Measurements from ENCODE around the gene SIRT4. TPM values are rescaled to one million over a fixed set of nuclear protein-coding genes. Genes with fewer than 3 reads are reported as not detected.

Gene SIRT4
- total RNA-seq, 1 donor from 2014 or later: 10.2 TPM

DNA sequence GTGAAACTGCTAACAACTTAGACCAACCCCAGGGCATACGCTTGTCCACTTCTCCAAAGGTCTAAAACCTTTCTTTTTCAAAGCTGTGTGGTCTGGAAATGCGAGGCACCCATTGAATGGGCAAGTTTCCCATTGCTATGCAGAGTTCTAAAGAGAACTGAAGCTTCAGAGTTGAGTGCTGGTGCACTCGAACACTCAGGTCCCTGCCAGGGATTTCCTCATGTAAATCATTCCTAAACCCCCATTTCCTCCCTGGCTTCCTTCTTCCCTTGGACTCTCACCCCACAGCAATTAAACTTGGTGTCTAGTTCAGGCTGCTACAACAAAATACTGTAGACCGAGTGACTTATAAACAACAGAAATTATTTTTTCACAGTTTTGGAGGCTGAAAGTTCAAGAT, 34.4 kb upstream of the SIRT4 start:
- ATAC-seq (no peak), DNase-seq (no peak)
- intact Hi-C loops (cut with micrococcal nuclease): loop anchor here (2.0 kb wide), 1 partner anchor 41 kb away; no protein-coding TSS in a partner anchor

DNA sequence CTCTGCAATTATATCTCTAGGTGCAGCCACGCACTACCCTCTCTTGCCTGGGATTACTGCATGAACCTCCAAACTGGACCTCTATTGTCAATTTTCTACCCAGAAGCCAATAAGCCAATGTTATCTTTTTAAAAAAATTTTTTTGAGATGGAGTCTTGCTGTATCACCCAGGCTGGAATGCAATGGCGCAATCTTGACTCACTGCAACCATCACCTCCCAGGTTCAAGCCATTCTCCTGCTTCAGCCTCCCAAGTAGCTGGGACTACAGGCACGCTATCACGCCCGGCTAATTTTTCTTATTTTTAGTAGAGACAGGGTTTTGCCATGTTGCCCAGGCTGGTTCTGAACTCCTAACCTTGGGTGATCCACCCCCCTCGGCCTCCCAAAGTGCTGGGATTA, 25.4 kb upstream of the SIRT4 start:
- ATAC-seq: no peak
- intact Hi-C loops (cut with micrococcal nuclease): no loop called here
- no peak for DNase-seq

DNA sequence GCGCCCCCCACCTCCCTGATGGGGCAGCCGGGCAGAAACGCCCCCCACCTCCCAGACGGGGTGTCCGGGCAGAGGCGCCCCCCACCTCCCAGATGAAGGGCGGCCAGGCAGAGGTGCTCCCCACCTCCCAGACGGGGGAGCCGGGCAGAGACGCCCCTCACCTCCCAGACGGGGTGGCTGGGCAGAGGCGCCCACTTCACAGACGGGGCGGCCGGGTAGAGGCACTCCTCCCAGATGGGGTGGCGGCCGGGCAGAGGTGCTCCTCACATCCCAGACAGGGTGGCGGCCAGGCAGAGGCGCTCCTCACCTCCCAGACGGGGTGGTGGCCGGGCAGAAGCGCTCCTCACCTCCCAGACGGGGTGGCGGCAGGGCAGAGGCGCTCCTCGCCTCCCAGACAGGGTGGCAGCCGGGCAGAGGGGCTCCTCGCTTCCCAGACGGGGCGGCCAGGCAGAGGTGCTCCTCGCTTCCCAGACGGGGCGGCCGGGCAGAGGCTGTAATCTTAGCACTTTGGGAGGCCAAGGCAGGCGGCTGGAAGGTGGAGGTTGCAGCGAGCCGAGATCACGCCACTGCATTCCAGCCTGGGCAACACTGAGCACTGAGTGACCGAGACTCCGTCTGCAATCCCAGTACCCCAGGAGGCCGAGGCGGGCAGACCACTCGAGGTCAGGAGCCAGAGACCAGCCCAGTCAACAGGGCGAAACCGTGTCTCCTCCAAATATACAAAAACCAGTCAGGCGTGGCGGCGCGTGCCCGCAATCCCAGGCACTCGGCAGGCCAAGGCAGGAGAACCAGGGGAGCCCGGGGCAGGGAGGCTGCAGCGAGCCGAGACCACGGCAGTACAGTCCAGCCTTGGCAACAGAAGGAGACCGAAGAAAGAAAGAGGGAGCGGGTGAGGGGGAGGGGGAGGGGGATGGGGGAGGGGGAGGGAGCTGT, 23.7 kb upstream of the SIRT4 start:
- intact Hi-C loops (cut with micrococcal nuclease): no loop called here
- ATAC-seq (no peak), DNase-seq (no peak)

DNA sequence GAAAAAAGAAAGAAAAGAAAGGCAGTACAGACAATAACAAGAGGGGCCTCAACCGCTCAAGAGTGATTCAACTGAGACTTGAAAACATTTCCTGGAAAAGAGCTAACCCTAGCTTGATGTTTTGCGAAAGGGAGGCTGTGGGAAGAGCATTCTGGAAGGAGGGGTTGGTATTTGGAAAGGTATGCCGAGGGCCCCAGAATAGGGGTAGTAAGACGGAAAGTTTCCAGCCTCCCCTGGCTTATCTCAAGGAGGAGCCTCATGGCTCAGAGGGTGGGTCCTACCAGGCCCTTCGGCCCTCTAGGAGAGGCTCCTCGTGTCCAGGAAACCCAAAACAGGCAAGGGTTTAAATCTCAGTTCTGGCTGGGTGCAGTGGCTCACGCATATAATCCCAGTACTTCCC, 18.8 kb upstream of the SIRT4 start:
- no peak for DNase-seq
- intact Hi-C loops (cut with micrococcal nuclease): no loop called here
- ATAC-seq: no peak

DNA sequence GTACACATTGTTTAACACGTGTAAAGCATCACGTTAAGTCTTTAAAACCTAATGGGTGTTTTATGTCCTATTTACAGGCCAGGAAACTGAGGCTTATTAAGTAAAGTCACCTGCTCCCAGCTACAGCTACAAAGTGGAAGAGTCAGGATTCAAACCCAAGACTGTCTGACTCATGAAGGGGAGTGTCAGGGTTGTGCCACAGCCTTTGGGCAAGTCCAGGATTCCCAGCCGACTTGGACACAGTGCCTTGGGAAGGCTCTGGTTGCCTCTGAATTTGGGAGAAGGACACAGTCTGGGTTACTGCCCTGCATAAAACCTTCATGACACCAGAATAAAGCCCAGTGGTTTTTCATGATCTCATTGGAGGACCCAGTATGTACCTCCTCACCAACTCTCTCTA, 17.7 kb upstream of the SIRT4 start:
- ATAC-seq (no peak), DNase-seq (no peak)
- intact Hi-C loops (cut with micrococcal nuclease): no loop called here

GRCh38 chr12:120286768-120287490, 15.2 kb upstream of the SIRT4 start:
- no peak for ATAC-seq
- intact Hi-C loops (cut with micrococcal nuclease): no loop called here
- DNase-seq: no peak

DNA sequence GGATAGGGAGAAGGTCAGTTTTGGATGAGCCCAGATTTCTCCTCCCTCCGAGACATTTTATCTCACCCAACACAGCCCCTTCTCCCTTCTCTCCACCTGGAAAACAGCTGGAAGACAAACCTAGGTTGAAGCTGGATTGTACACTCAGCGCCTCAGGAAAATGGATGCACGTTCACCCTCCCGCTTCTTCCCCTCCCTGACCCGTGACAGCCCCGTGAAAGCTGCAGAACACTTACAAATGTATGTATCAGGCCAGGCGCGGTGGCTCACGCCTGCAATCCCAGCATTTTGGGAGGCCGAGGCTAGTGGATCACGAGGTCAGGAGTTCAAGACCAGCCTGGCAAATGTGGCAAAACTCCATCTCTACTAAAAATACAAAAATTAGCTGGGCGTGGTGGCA, 14.6 kb upstream of the SIRT4 start:
- ATAC-seq (no peak), DNase-seq (no peak)
- intact Hi-C loops (cut with micrococcal nuclease): no loop called here

- DNase-seq (no peak), ATAC-seq (no peak)
- intact Hi-C loops (cut with micrococcal nuclease): no loop called here
These were observed 11.4 kb upstream of the SIRT4 start for GRCh38 chr12:120290609-120291305.

DNA sequence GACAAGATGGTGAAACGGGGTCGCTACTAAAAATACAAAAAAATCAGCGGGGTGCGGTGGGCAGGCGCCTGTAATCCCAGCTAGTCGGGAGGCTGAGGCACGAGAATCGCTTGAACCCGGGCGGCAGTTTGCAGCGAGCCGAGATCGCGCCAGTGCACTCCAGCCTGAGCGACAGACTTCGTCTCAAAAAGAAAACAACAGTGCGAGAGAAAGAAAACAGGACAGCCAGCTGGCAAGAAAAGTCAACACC, 9.8 kb upstream of the SIRT4 start:
- intact Hi-C loops (cut with micrococcal nuclease): no loop called here
- ATAC-seq (peak; percentile 4), DNase-seq (no peak)

GRCh38 chr12:120292661-120293531, 9.2 kb upstream of the SIRT4 start, which contains the start of gene RNU4-1:
RNU4-1 (minus strand) TSS chr12:120293237.
- ATAC-seq: peak; percentile 65
- intact Hi-C loops (cut with micrococcal nuclease): no loop called here
- no peak for DNase-seq

DNA sequence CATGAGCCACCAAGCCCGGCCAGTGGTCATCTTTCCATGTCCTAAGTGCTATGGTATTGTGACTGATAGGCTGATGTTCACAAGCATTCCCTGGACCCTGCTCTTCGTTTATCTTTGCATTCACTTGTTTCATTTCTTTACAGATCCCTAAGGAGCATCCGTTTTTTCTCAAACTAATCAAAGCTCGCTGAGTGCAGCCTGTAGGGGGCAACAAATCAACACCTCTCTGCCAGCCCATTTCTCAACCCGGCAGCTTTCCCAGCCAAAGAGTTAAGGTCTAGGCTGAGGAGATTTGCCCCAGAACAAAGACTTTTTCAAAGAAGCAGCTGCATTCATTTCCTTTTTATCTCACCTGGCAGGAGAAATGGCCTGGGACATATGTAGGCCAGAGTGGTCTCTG, 12.1 kb downstream of the SIRT4 start:
- intact Hi-C loops (cut with micrococcal nuclease): no loop called here
- ATAC-seq: no peak
- DNase-seq: no peak

DNA sequence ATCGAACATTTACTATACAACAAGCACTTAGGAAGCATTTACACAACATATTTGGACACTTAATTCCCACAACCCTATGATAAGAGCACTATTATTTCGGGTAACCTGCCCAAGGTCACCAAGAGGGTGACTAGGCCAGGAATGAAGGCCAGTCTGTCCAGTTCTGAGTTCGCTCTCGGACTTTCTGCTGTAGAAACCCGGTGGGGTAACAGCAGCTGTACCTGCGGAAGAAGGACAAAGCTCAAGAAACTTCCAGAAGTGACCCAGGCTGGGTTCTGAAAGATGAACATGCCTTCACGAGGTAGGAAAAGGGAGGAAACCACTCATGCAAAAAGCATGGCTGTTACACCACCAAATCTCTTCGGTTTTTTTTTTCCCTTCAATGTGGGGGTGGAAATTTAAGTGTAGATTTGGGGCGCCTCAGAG, 14.7 kb downstream of the SIRT4 start:
- DNase-seq: no peak
- peak; percentile 5 for ATAC-seq
- intact Hi-C loops (cut with micrococcal nuclease): no loop called here

GRCh38 chr12:120317224-120318105, 15.3 kb downstream of the SIRT4 start:
- DNase-seq (peak; percentile 100), ATAC-seq (peak; percentile 99)
- intact Hi-C loops (cut with micrococcal nuclease): no loop called here

DNA sequence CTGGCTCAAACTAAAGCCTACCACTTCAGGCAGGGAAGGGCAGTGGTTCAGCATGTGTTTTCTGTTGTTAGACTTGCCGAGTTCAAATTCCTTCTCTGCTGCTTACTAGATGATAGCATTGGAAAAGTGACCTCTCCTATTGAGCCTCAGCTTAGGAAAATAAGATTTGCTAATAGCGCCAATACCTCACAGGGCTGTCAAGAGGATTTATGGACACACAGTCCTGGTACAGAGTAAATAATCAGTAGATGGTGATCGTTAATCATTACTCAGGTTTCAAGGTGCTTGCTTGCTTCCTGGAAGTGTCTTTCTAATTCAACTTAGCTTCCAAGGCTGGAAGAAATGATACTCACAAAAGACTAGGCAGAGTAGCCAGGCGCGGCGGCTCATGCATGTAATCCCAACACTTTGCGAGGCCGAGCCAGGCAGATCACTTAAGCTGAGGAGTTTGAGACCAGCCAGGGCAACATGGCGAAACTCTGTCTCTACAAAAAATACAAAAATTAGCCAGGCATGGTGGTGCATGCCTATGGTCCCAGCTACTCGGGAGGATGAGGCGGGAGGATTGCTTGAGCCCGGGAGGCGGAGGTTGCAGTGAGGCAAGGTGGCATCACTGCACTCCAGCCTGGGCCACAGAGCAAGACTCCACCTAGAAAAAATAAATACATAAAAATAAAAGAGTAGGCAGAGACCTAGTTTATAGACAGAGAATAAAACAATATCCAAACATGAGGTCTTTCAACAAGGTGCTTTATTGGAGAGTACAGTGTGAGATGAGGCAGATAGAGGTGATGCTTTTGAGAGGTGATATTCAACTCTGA, 19.5 kb downstream of the SIRT4 start:
- intact Hi-C loops (cut with micrococcal nuclease): no loop called here
- DNase-seq: no peak
- no peak for ATAC-seq

GRCh38 chr12:120323772-120324171, 21.7 kb downstream of the SIRT4 start:
- ATAC-seq (no peak), DNase-seq (no peak)
- intact Hi-C loops (cut with micrococcal nuclease): no loop called here

GRCh38 chr12:120324841-120325417, 22.8 kb downstream of the SIRT4 start:
- ATAC-seq: no peak
- intact Hi-C loops (cut with micrococcal nuclease): no loop called here
- no peak for DNase-seq

GRCh38 chr12:120327593-120327992, 25.5 kb downstream of the SIRT4 start, which contains the start of gene PLA2G1B:
PLA2G1B (minus strand) TSS chr12:120327779; CDS start chr12:120327753, 26 bp downstream.
- no peak for ATAC-seq
- intact Hi-C loops (cut with micrococcal nuclease): no loop called here
- DNase-seq: no peak
